Stomach (tissue), 9 donors: ENCODE data around the gene THADA. TPM values are rescaled to one million over a fixed set of nuclear protein-coding genes. Genes with fewer than 3 reads are reported as not detected.
A peak's percentile ranks its signal among the peaks of the same experiment; 100 is the strongest.
"Not testable (repeated sequence)": the region's sequence is repeated elsewhere in the genome, so short reads cannot be mapped to it uniquely, and the experiment has no call there.

Source experiments
- DNase-seq, 2 donors: peaks; one replicate each; pipeline versions ENCODE4 v3.0.0 to v3.0.0-alpha.2; 2013 to 2019
- H3K27ac ChIP-seq, 5 donors: fragments of 200-600 bp in 4 of 5; sonication (generic) in 4 of 5; one replicate each; pipeline ENCODE4 v1.5.1; 2013 to 2019; ENCODE audit warnings: mild to moderate bottlenecking in 1 of 5, moderate library complexity in 1 of 5
- H3K27me3 ChIP-seq, 3 donors: fragments of 200-600 bp; sonication (generic); one replicate each; pipeline ENCODE4 v1.5.1; 2017 to 2019; ENCODE audit warnings: mixed run types in 1 of 3
- H3K36me3 ChIP-seq, 4 donors: fragments of 200-600 bp; sonication (generic); 1 replicate in 3 of 4; 2 replicates in 1 of 4; pipeline ENCODE4 v1.5.1; 2016 to 2019
- H3K4me1 ChIP-seq, 4 donors: fragments of 200-600 bp; sonication (generic); one replicate each; pipeline ENCODE4 v1.5.1; 2016 to 2019
- H3K4me3 ChIP-seq, 4 donors: fragments of 200-600 bp; sonication (generic) in 3 of 4; one replicate each; pipeline ENCODE4 v1.5.1; 2016 to 2019; ENCODE audit warnings: mild to moderate bottlenecking in 1 of 4
- H3K9me3 ChIP-seq, 4 donors: fragments of 200-600 bp; sonication (generic); one replicate each; pipeline ENCODE4 v1.5.1; 2016 to 2019
- EP300 ChIP-seq: sonication (generic); formaldehyde crosslinking; IDR thresholded peaks from one replicate; pipeline ENCODE4 v1.6.1; 2017; ENCODE audit warnings: antibody characterized with exemption
- POLR2A ChIP-seq, 4 donors: fragments of 450-650 bp; IDR thresholded peaks; one replicate each; pipeline ENCODE4 v1.6.1; 2016; ENCODE audit warnings: antibody characterized with exemption in 4 of 4, control low read depth in 2 of 4, mild to moderate bottlenecking in 1 of 4, moderate library complexity in 1 of 4
- POLR2AphosphoS5 ChIP-seq, 3 donors: sonication (generic); formaldehyde crosslinking; IDR thresholded peaks; one replicate each; pipeline ENCODE4 v1.6.1; 2016; ENCODE audit warnings: antibody characterized with exemption in 3 of 3
- WGBS, 5 donors: extraction: QIAGEN DNeasy Blood & Tissue Kit in 3 of 5; methylation state at CpG; one replicate each; pipeline versions ENCODE4 v1.1.5 to v1.1.7; 2013 to 2018; 5-methylcytosine and 5-hydroxymethylcytosine counted together
- intact Hi-C: fragments of 100-400 bp; cut with DNase I; formaldehyde crosslinking; loops from one replicate; pipeline ENCODE4 v1.15.1; 2023; ENCODE audit warnings: low total_unique reads
- polyA plus RNA-seq, 3 donors: library from polyadenylated mRNA; stranded (reverse); fragments of 200-250 nt; gene quantifications; one replicate each; pipeline ENCODE4 v1.2.3, GENCODE V29; 2013
- total RNA-seq, 5 donors: library from RNA; depleted of rRNA; stranded (reverse); fragments of >200 nt; gene quantifications; one replicate each; pipeline versions ENCODE4 v1.1.0 to v1.2.3, GENCODE V29; 2014 to 2016
- TF ChIP-seq, protein P1 (sequence below), 7 experiments: fragments of 450-650 bp in 4 of 7; fragments of 200-600 bp in 3 of 7; sonication (generic) in 3 of 7; IDR thresholded peaks; one replicate each; pipeline ENCODE4 v1.5.1; 2016 to 2019; ENCODE audit warnings: antibody characterized with exemption in 7 of 7, control low read depth in 2 of 7, mild to moderate bottlenecking in 1 of 7
- donor health status: healthy with polysubstance abuse.
- donor health status: Bipolar disorder and iron deficiency.
- donor health status: healthy.

Gene THADA
- total and polyA plus RNA-seq, 8 donors, result 8.0 to 109 (median 31.9) TPM

DNA sequence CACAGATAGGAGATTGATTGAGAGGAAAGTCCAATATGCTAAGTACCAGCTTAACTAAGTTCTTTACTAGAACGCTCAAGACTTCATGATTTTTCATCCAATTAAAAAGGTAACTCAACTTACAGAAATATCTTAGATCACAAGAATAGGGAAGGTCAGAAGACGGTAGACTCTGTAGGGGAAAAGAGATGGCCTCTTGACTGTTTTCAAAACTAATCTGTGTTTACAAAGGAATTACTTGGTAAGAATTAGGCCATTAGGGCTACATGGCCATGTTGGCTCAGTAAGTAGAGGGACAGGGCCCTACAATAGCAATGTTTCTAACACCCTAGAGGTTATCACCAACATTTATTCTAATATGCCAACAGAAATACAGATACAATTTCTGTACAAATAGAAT is 196.7 kb downstream of the THADA start:
- Histone ChIP-seq H3K9me3 (no peaks in the 10 kb centered on the region), H3K27ac (peak overlapping the region in 4 of 5 donors; percentile 55 to 76 (median 68)), H3K4me1 (peaks cover 0 to 51% (median 17%) of the 10 kb centered on the region in 4 donors), H3K27me3 (no peaks in the 10 kb centered on the region), H3K4me3 (no peak overlapping the region), H3K36me3 (peaks cover 0 to 25% (median 13%) of the 10 kb centered on the region in 4 donors)
- intact Hi-C loops, result no loop called here
- TF ChIP-seq POLR2A (IDR thresholded peaks at IDR 0.05) (no peak), EP300 (no peak), POLR2AphosphoS5 (IDR thresholded peaks at IDR 0.05) (no peak)
- TF ChIP-seq, protein P1, sequence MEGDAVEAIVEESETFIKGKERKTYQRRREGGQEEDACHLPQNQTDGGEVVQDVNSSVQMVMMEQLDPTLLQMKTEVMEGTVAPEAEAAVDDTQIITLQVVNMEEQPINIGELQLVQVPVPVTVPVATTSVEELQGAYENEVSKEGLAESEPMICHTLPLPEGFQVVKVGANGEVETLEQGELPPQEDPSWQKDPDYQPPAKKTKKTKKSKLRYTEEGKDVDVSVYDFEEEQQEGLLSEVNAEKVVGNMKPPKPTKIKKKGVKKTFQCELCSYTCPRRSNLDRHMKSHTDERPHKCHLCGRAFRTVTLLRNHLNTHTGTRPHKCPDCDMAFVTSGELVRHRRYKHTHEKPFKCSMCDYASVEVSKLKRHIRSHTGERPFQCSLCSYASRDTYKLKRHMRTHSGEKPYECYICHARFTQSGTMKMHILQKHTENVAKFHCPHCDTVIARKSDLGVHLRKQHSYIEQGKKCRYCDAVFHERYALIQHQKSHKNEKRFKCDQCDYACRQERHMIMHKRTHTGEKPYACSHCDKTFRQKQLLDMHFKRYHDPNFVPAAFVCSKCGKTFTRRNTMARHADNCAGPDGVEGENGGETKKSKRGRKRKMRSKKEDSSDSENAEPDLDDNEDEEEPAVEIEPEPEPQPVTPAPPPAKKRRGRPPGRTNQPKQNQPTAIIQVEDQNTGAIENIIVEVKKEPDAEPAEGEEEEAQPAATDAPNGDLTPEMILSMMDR (IDR thresholded peaks at IDR 0.05), result no peak
- no peak for DNase-seq
- WGBS, 5 donors, result 62 to 79% (median 70%) methylated on average over 2 of the region's 2 CpGs

DNA sequence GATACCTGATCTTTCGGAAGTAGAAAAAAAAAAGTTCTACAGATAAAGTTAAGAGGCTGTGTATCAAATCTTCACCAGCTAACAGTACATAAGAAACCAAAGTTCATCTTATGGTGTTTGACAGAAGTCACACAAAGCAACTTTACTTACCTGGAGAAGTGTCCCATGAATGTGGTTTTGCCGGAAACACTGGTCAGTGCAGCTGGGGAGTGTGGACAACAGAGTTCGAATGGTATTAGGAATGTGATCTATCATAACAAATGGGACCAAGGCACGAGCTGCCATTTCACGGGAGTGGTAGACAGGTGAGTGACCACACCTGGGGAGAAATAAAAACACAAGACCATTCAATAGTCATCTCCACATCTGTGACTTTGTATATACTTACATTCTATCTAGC is 198.0 kb downstream of the THADA start:
- TF ChIP-seq, protein P1 (IDR thresholded peaks at IDR 0.05), result no peak
- TF ChIP-seq POLR2A (IDR thresholded peaks at IDR 0.05) (no peak), EP300 (no peak), POLR2AphosphoS5 (IDR thresholded peaks at IDR 0.05) (no peak)
- intact Hi-C loops, result no loop called here
- DNase-seq, result no peak
- Histone ChIP-seq H3K27ac (peak overlapping the region in 1 of 5 donors; percentile 76), H3K4me3 (no peak overlapping the region), H3K36me3 (peaks cover 0 to 25% (median 13%) of the 10 kb centered on the region in 4 donors), H3K4me1 (peaks cover 0 to 50% (median 17%) of the 10 kb centered on the region in 4 donors), H3K27me3 (no peaks in the 10 kb centered on the region), H3K9me3 (no peaks in the 10 kb centered on the region)
- WGBS, 5 donors, result 89 to 98% (median 96%) methylated on average over 5 of the region's 5 CpGs

DNA sequence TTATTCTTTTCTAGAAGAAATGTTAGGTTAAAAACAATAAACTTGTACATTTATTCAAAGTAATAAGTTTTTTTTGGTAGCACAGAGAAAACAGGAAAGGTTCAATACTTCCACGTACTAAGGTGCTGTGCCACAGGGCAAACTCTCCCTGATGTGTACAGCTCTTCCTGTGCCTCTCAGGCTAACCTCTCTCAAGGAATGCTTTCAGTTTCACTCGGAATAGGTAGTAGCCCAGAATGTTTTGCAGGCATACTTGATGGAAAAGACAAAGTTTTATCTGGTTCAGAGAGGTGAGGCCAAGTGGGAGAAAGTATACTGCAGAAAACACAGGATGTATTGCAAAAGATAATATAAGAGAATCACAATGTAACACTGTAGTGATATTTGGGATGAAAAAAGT is 198.4 kb downstream of the THADA start:
- Histone ChIP-seq H3K4me1 (peaks cover 0 to 46% (median 16%) of the 10 kb centered on the region in 4 donors), H3K27me3 (no peaks in the 10 kb centered on the region), H3K4me3 (no peak overlapping the region), H3K27ac (peak overlapping the region in 1 of 5 donors; percentile 76), H3K9me3 (no peaks in the 10 kb centered on the region), H3K36me3 (peaks cover 0 to 25% (median 13%) of the 10 kb centered on the region in 4 donors)
- WGBS, 5 donors, result 56 to 83% (median 78%) methylated on average over 2 of the region's 2 CpGs
- intact Hi-C loops, result no loop called here
- DNase-seq, result no peak
- TF ChIP-seq POLR2AphosphoS5 (IDR thresholded peaks at IDR 0.05), result no peak
- no peak for TF ChIP-seq POLR2A (IDR thresholded peaks at IDR 0.05)
- TF ChIP-seq, protein P1 (IDR thresholded peaks at IDR 0.05), result no peak
- no peak for TF ChIP-seq EP300

DNA sequence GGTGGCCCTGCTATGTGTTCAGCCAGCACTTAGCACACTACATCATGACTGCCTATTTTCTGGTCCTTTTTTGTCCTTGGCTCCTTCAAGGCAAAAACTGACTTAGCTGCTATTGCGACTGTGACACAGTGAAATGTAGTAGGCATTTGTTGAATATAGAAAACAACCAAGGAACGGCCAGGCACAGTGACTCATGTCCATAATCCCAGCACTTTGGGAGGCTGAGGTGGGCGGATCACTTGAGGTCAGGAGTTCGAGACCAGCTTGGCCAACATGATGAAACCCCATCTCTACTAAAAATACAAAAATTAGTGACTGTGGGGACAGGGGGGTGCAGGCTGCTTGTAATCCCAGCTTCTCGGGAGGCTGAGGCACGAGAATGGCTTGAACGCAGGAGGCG is 199.5 kb downstream of the THADA start:
- H3K9me3 ChIP-seq, H3K4me3 ChIP-seq, intact Hi-C loops, DNase-seq, H3K27me3 ChIP-seq: not testable (repeated sequence)
- peaks cover 0 to 49% (median 17%) of the 10 kb centered on the region in 4 donors for H3K4me1 ChIP-seq
- peaks cover 0 to 25% (median 13%) of the 10 kb centered on the region in 4 donors for H3K36me3 ChIP-seq
- peak overlapping the region in 1 of 5 donors; percentile 76 for H3K27ac ChIP-seq
- WGBS, 5 donors, result 76 to 92% (median 88%) methylated on average over 8 of the region's 8 CpGs
- peak in 1 of 3 donors; percentile 22 for TF ChIP-seq POLR2AphosphoS5 (IDR thresholded peaks at IDR 0.05)

DNA sequence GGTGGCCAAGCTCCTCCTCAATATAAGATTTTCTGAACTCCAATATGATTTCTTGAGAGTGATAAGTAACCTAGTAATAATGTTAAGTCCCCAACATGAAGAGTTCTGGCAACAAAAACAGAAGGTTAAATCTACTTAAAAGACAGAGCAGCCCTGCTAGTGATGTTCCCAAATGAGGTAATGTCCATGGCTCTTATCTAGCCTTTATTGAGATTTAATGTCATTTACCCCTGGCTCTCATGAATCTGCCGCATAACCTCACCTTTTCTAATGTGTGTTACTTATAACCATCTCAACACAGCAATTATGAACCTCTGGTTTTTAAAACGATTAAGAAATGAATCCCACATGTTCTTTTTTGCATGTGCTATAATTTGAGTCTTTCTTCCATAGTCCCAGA is 201.9 kb downstream of the THADA start:
- Histone ChIP-seq H3K4me3 (no peak overlapping the region), H3K4me1 (peaks cover 0 to 53% (median 16%) of the 10 kb centered on the region in 4 donors), H3K27ac (no peak overlapping the region), H3K9me3 (no peaks in the 10 kb centered on the region), H3K36me3 (peaks cover 0 to 25% (median 13%) of the 10 kb centered on the region in 4 donors), H3K27me3 (no peaks in the 10 kb centered on the region)
- intact Hi-C loops, result no loop called here
- DNase-seq, result no peak
- TF ChIP-seq POLR2AphosphoS5 (IDR thresholded peaks at IDR 0.05) (no peak), EP300 (no peak), POLR2A (IDR thresholded peaks at IDR 0.05) (no peak)
- TF ChIP-seq, protein P1 (IDR thresholded peaks at IDR 0.05), result no peak
- whole genome bisulfite sequencing, 5 donors, result 88 to 100% (median 93%) methylated on average over 2 of the region's 2 CpGs
